Stimulated activated CD4-positive, alpha-beta T cell treated with anti-CD3 and anti-CD28 coated beads, Interleukin-4, amount 100 ng/mL, for 48 hours (primary cell): ENCODE data around the gene AXDND1.
A peak's percentile ranks its signal among the peaks of the same experiment; 100 is the strongest.
"Not testable (repeated sequence)": the region's sequence is repeated elsewhere in the genome, so short reads cannot be mapped to it uniquely, and the experiment has no call there.

Experiments
- DNase-seq, 2 donors: peaks; one replicate each; pipeline ENCODE4 v3.0.0-alpha.2; 2020; ENCODE audit warnings: low read depth in 2 of 2

AXDND1 gene

DNA sequence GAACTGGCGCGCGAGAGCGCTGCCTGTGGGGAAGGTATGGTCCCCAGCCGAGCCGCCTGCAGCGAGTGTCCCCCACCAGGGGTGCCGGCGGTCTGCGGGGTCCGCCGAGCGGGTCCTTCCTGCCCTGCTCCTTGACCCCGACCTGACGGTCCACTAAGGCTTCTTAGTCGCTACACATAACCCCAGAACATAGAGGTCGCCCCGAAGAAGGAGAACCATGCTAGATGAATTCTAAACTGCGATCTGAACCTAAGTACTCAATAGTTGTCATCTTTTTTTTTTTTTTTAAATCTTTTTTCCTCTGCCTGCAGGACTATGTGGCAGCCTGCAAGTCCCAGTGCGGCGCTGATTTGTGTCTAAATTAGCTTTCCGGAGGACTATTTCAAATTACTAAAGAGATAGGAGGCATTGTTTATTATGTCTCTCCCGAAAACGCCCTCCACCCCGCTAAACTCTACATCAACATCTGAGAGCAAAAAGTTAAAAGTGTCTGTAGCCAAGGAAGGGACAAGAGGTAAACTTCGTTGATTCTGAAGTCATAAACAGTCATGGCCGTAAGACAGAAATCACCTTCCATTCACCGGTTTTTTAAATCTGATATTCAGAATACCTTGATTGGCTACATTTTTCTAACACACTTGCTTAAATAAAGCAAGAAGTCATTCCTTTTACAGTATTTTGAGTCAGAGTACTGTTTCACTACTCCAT lies 476 bp downstream of the AXDND1 start:
- DNase-seq, result peak in 1 of 2 donors; percentile 6

DNA sequence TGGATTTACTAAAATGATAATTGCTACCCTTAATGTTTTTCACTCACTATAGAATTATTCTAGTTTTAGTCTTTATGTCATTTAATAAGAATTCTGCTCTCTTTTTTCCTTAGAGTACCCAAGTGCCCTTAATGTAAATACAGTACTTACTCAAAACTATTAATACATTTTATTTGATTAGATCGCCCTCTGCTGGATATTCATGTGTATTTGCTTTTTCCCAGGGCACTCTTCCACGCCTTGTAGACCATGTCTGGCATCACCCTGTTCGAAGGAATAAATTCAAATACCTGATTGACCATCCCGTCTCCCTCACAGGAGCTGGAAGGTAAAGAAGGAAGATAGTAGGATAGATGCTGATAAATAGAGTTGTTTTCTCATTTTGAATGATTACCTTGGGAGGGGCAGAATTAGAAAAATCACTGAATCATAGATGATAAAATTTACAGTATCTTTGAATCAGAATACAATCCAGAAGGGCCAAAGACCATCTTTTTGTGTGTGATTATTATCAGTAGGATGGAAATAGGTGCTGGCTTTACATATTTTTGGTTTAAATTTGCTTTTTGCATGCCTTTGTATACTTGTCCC lies 4.1 kb downstream of the AXDND1 start:
- peak in 1 of 2 donors; percentile 4 for DNase-seq

DNA sequence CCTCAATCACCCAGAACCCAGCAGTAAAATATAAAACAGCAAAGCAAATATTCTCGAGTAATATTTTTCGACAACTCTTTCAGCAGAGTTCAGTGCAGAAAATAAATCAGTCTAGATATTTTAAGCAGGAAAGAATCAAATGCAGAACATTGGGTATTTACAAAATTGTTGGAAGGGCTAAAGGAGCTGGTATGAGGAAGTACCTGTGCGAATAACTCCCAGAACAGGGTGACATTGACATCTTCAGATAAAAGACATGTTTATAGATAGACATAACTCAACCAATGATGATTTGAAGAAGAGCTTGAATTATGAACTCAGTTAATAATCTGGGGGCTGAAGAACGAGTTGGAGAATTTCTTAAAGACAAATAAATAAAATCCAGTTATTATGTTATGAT lies 6.4 kb downstream of the AXDND1 start:
- DNase-seq, result no peak

DNA sequence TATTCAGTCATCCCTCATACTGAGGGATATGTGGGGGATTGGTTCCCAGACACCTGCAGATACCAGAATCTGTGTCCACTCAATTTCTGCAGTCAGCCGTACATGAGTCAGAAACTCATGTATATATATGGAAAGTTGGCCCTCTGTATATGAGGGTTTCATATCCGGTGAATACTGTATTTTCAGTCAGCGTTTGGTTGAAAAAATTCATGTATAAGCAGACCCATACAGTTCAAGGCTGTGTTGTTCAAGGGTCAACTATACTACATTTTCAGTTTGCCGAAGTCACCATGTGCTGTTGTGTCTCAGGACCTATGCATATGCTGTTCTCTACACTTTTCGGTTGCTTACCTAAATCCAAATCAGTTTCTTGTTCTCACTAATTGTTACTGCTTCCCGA lies 10.5 kb downstream of the AXDND1 start:
- DNase-seq, result no peak

DNA sequence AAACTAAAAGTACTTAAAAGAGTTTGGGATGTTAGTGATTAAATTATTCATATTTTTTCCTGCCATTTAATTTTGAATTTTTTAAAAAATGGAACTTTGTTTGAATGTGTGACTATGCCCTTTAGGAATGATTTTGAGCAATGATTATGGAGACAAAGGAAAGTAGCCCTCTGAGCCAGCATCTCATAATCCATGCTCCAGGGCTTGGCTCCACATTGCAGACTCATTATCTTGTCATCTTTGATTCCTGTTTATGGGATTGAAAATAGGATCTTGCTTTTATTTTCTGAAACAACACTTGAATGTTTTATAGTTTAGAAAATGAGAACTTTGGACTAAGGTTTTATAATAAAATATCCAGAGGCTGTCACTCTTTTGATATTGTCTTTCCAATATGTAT lies 14.5 kb downstream of the AXDND1 start:
- DNase-seq, result no peak

DNA sequence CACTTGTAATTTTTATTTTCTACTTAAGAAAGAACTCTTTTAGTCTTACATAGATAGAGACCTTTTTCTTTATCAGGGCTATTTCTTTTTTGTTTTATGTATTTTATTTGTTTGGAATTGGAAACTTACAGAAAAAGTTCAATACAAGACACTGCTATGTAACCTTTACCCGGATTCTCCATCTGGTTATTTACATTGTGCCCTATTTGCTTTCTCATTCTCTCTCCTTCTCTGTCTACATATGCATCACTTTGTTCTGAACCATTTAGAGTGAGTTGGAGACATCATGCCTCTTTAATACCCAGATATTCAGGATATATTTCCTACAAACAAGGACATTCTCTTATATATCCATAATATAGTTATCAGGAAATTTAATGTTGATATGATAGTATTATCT lies 18.3 kb downstream of the AXDND1 start:
- no peak for DNase-seq

DNA sequence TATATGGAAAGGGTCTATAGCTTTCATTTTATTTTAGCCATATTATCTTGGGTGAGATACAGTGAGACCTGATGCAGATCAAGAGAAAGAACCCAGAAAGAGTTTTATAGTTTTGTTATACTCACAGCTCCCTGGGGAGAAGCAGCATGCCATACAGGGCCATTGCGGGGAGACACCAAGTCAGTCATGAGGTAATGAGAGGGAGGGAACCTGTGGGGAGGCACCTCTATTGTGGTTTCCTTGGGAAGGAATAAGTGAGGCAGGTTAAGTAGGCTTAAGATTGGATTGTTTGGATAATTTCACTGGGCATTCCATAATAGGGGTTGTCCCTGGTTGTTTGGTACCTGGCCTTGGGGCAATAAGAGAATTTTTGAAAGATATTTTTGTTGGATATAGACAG lies 19.7 kb downstream of the AXDND1 start:
- no peak for DNase-seq

DNA sequence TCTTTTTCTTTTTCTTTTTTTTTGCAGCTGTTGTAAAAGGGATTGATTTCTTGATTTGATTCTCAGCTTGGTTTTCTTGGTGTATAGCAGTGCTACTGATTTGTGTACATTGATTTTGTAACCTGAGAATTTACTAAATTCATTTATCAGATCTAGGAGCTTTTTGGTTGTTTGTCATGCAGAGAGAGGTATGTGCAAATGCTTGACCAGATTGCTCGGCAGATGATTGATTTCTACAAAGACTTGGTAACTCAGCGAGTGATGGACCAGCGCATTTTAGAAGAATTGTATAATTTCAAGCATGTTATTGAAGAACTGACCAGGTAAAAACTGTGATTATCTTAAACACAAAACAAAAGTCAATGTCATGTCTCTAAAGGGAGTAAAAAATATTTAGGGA lies 27.9 kb downstream of the AXDND1 start:
- DNase-seq, result no peak

DNA sequence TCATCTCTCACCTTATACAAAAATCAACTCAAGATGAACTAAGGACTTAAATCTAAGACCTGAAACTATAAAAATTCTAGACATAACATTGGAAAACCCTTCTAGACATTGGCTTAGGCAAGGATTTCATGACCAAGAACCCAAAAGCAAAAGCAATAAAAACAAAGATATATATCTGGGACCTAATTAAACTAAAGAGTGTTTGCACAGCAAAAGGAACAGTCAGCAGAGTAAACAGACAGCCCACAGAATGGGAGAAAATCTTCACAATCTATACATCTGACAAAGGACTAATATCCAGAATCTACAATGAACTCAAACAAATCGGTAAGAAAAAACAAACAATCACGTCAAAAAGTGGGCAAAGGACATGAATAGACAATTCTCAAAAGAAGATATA lies 33.6 kb downstream of the AXDND1 start:
- DNase-seq, result not testable (repeated sequence)

DNA sequence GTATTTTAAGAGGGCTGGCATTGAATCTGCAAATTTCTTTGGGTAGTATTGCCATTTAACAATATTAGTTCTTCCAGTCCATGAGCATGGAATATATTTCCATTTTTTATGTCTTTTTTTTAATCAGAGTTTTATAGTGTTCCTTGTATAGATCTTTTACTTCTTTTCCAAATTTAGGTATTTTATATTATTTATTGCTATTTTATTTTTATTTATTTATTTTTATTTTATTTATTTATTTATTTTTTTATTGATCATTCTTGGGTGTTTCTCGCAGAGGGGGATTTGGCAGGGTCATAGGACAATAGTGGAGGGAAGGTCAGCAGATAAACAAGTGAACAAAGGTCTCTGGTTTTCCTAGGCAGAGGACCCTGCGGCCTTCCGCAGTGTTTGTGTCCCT lies 52.0 kb downstream of the AXDND1 start:
- not testable (repeated sequence) for DNase-seq

DNA sequence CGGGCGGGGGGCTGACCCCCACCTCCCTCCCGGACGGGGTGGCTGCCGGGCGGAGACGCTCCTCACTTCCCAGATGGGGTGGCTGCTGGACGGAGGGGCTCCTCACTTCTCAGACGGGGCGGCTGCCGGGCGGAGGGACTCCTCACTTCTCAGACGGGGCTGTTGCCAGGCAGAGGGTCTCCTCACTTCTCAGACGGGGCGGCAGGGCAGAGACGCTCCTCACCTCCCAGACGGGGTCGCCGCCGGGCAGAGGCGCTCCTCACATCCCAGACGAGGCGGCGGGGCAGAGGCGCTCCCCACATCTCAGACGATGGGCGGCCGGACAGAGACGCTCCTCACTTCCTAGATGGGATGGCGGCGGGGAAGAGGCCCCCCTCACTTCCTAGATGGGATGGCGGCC lies 52.9 kb downstream of the AXDND1 start:
- DNase-seq, result not testable (repeated sequence)

DNA sequence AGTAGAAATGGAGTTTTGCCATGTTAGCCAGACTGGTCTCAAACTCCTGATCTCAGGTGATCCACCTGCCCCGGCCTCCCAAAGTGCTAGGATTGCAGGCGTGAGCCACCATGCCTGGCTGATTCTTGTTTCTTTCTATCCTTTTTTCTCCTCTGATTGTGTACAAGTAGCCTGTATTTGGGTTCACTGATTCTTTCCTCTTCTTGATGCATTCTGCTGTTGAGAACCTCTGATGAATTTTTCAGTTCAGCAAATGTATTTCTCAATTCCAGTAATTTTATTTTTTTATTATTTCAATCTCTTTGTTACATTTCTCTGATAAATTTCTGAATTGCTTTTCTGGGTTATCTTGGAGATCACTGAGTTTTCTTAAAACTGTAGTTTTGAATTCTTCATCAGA lies 58.8 kb downstream of the AXDND1 start:
- DNase-seq, result no peak

DNA sequence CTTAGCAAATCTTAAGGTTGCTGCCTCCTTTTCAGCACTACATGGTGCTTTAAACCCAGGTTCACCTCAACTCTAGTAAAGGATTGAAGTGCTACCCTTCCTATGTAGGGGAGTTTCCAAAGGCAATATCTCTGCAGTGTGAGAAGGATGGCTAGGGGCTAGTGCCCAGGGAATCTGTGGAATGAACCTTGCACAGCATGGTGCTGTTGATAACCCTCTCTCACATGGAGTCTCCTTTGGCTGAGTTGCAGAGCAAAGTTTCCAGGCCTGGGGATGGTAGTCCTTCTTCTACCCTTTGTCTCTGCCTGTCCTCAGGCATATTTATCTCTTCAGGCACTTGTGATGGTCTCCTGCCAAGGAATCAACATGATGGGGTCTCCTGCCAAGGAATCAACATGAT lies 59.4 kb downstream of the AXDND1 start:
- DNase-seq, result no peak

DNA sequence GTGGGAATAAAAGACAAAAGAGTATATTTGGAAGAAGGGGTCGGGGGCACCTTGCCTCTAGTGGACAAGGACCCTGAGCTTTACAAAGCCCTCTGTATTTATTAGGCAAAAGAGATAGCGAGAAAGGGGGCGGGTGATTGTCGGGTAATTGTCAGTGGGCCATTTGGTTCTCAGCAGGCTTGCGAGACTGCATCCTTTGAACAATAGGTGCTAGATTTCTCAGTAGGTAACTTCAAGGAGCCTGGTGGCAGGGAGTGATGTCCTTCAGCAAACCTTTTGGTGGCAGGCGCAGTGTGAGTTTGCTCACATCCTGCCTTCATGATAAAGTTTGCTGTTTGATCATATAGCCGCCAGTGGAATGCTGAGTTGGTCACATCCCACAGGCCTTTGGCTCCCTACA lies 71.4 kb downstream of the AXDND1 start:
- no peak for DNase-seq

DNA sequence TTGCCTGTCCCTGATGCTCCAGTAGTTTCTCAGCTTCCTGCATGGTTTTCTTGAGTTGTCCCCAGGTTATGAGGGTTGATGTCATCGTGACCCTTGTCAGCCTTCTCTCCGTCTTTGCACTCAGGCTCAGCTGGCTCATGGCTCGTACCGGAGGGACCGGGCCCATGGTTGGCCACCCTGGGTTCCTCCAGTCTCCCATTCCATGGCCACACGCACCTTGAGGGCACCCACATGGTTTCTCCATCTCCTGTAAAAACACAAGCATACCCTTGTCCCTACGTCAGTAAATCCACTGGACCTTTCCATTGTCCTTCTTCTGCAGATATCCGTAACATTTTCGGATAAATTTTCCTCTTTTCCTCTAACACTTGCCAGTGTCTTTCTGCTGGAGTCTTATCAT lies 73.9 kb downstream of the AXDND1 start:
- DNase-seq, result not testable (repeated sequence)

DNA sequence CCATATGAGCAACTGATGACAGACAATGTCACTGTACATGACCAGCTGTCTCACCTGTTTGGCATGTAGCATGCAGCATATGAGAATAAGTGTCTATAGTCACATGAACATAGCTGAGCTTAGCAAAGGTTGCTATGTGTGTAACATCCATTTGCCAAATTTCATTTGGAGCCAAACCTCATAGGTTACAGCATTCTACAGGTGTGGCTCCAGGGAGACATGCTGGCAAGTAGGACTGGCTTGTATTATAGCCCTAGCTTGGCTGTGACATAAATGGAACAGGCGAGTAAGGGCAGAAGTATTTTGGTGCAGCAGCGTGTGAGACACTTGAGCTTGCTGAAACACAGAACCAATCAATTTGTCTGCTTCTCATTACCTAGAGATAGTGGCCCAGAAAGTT lies 74.5 kb downstream of the AXDND1 start:
- not testable (repeated sequence) for DNase-seq

DNA sequence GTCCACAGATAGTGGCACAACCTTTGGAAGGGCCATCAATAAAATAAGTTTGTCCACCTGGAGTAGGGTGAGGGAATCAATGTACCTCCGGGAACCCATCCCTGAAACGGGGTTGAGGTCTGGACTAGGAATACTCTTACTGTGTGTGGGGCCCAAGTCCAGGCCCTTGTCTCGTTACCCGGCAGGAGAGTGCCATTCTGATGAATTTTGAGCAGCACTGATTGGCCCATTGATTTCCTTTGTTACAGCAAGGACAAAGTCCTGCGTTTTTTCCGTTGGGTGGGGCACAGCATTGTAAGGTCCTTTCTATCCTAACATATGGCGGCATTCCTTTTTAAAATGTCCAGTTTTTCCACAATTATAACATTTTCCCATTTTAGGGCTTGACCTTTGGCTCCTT lies 75.2 kb downstream of the AXDND1 start:
- no peak for DNase-seq

DNA sequence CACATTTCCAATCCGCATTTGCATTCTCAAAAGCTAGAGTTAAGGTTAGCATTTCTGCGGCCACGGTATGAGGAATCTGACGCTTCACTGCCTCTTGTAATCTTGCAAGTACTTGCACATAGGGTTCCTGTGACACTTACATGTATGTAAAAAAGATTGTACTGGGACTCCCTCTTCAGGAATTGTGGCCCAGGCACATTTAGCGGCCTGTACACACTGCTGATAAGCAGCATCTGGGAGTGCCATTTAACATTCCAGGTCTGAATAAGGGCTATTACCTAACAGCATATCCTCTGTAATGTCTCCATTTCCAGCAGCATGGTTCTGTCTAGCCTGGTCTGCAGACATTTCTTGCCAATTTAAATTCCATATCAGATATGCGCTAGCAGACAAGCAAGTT lies 75.7 kb downstream of the AXDND1 start:
- DNase-seq, result no peak

DNA sequence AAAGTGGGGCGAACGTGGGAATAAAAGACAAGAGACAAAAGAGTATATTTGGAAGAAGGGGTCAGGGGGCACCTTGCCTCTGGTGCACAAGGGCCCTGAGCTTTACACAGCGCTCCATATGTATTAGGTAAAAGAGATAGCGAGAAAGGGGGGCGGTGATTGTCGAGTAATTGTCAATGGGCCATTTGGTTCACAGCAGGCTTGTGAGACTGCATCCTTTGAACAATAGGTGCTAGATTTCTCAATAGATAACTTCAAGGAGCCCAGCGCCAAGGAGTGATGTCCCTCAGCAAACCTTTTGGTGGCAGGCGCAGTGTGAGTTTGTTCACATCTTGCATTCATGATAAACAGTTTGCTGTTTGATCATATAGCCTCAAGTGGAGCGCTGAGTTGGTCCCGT lies 77.1 kb downstream of the AXDND1 start:
- DNase-seq, result not testable (repeated sequence)

DNA sequence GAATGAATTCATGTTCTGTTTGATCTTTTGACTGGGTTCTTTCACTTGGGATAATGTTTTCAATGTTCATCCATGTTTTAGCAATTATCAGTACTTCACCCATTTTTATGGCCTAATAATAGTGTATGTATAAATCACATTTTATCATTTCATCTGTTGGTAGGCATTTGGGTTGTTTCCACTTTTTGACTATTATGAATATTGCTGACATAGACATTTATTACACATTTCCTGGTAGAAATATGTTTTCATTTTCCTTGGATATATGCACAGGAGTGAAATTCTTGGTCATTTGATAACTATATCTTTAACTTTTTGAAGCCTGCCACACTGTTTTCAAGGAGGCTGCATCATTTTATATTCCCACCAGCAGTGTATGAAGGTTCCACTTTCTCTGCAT lies 79.8 kb downstream of the AXDND1 start:
- no peak for DNase-seq

DNA sequence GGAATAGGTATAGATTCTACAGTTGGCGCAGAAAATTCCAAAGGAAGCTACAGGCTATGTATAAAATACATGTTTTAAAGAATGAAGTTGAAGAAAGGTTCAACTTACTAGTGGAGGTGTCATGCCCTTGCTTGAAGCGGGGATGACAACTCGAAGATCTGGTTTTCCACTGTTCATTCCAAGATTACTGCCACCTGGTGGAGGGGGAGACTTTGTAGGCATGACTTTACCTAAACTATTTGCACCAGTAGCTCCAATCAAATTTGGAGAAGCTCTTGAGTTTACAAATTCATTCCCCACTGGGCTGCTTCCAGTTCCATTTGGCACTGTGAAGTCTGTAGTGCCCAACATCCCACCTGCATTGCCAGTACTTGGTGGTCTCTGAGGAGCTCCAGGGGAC lies 81.7 kb downstream of the AXDND1 start:
- peak in 1 of 2 donors; percentile 4 for DNase-seq

DNA sequence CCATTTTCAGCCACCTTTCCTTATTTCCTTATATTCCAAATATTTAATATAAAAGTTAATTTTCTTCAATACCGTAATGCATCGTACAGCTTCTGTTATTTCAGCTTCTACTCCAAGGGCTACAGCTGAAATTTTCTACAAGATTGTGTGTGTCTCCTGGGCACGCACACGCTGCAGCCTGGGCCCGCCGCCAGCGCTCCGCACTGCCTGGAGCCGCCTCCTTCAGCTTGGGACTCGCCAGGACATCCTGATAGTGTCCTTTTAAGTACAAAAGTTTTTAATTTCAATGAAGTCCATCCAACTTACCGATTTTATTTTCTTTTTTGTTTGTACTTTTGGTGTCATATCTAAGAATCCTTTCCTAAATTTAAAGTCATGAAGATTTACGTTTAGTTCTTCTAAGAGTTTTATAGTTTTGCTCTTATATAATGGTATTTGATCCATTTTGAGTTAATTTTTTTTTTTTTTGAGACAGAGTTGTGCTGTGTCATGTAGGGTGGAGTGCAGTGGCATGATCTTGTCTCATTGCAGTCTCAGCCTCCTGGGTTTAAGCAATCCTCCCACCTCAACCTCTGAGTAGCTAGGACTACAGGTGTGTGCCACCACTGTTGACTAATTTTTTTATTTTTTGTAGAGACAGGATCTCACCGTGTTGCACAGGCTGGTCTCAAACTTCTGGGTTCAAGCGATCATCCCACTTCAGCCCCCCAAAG lies 82.8 kb downstream of the AXDND1 start:
- DNase-seq, result no peak

DNA sequence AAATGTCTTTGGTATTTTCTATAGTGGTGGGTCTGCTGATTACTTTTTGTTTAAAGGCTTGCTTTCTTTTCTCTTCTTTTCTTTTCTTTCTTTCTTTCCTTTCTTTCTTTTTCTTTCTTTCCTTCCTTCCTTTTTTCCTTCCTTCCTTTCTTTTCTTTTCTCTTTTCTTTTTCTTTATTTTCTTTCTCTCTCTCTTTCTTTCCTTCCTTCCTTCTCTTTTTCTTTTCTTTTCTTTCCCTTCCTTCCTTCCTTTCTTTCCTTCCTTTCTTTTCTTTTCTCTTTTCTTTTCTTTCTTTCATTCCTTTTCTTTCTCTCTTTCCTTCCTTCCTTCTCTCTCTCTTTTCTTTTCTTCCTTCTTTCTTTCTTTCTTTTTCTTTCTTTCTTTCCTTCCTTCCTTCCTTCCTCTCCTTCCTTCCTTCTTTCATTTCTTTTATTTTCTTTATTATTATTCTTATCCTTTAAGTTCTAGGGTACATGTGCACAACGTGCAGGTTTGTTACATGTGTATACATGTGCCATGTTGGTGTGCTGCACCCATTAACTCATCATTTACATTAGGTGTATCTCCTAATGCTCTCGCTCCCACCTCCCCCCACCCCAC lies 93.9 kb downstream of the AXDND1 start:
- not testable (repeated sequence) for DNase-seq
